GM13976 (cell line): ENCODE results near the gene SDHA.

Experiments
- DNase-seq: peaks from one replicate; pipeline ENCODE4 v3.0.0; 2012; ENCODE audit warnings: low spot score
- CTCF ChIP-seq: IDR thresholded peaks from 2 replicates; pipeline ENCODE4 v1.5.1; 2012; ENCODE audit warnings: borderline replicate concordance, mild to moderate bottlenecking; ENCODE audit not compliant: insufficient read depth; ENCODE audit errors: extremely low read depth, missing control alignments, control extremely low read depth
- in situ Hi-C: fragments of 300-500 bp; cut with MboI; formaldehyde crosslinking; loops from one replicate; pipeline ENCODE4 v1.12.0; 2022; ENCODE audit warnings: low sequenced_read_pairs, mixed read lengths, inconsistent platforms; ENCODE audit not compliant: unreplicated experiment

SDHA gene

GRCh38 chr5:197892-198489 lies 20.1 kb upstream of the SDHA start:
- in situ Hi-C loops, result no loop called here
- DNase-seq, result no peak
- TF ChIP-seq CTCF, result no peak

GRCh38 chr5:198516-199196 lies 19.5 kb upstream of the SDHA start:
- DNase-seq, result no peak
- TF ChIP-seq CTCF, result no peak
- in situ Hi-C loops, result no loop called here

- in situ Hi-C loops, result no loop called here
- TF ChIP-seq CTCF, result no peak
- DNase-seq, result no peak
Measured at GRCh38 chr5:199197-199949, 18.7 kb upstream of the SDHA start.

GRCh38 chr5:199950-200645 lies 18.0 kb upstream of the SDHA start:
- no peak for TF ChIP-seq CTCF
- DNase-seq, result no peak

GRCh38 chr5:200985-201384 lies 17.1 kb upstream of the SDHA start:
- no peak for DNase-seq
- no peak for TF ChIP-seq CTCF
- in situ Hi-C loops, result no loop called here

More at GRCh38 chr5:199950-200645, 18.0 kb upstream of the SDHA start:
- in situ Hi-C loops, result no loop called here

GRCh38 chr5:201672-202071 lies 16.4 kb upstream of the SDHA start:
- in situ Hi-C loops, result no loop called here
- no peak for TF ChIP-seq CTCF

More at GRCh38 chr5:201672-202071, 16.4 kb upstream of the SDHA start:
- DNase-seq, result no peak
